Transverse colon (tissue), 4 donors: Measurements from ENCODE around the gene RPL34. TPM values are rescaled to one million over a fixed set of nuclear protein-coding genes. Genes with fewer than 3 reads are reported as not detected.

Experiments
- DNase-seq: peaks from one replicate; pipeline ENCODE4 v3.0.0-alpha.2; 2019
- H3K27ac ChIP-seq, 4 donors: fragments of 200-600 bp; sonication (generic); 2 replicates each; pipeline ENCODE4 v1.5.1; 2016 to 2018; ENCODE audit warnings: inconsistent platforms in 4 of 4
- H3K27me3 ChIP-seq: fragments of 200-600 bp; sonication (generic); 2 replicates; pipeline ENCODE4 v1.5.1; 2017; ENCODE audit warnings: inconsistent platforms
- H3K36me3 ChIP-seq, 4 donors: fragments of 200-600 bp; sonication (generic); 2 replicates each; pipeline ENCODE4 v1.5.1; 2017 to 2019; ENCODE audit warnings: inconsistent platforms in 4 of 4
- H3K4me1 ChIP-seq, 4 donors: fragments of 200-600 bp; sonication (generic); 2 replicates each; pipeline ENCODE4 v1.5.1; 2017 to 2020; ENCODE audit warnings: inconsistent platforms in 4 of 4
- H3K4me3 ChIP-seq, 4 donors: fragments of 200-600 bp; sonication (generic); 1 replicate in 1 of 4; 2 replicates in 3 of 4; pipeline versions ENCODE4 v1.5.1 to v1.6.1; 2017 to 2019; ENCODE audit warnings: inconsistent platforms in 4 of 4
- H3K9me3 ChIP-seq, 2 donors: fragments of 200-600 bp; sonication (generic); 2 replicates each; pipeline ENCODE4 v1.5.1; 2017 to 2019; ENCODE audit warnings: inconsistent platforms in 2 of 2
- EP300 ChIP-seq: sonication (generic); formaldehyde crosslinking; IDR thresholded peaks from one replicate; pipeline ENCODE4 v1.6.1; 2017; ENCODE audit warnings: antibody characterized with exemption, low read depth
- POLR2A ChIP-seq: fragments of 450-650 bp; IDR thresholded peaks from one replicate; pipeline ENCODE4 v1.6.1; 2016; ENCODE audit warnings: antibody characterized with exemption, mild to moderate bottlenecking, moderate library complexity
- POLR2AphosphoS5 ChIP-seq, 3 donors: sonication (generic); formaldehyde crosslinking; IDR thresholded peaks; one replicate each; pipeline ENCODE4 v1.6.1; 2016; ENCODE audit warnings: antibody characterized with exemption in 3 of 3
- WGBS, 2 donors: methylation state at CpG; one replicate each; pipeline ENCODE4 v1.1.5; 2018; ENCODE audit warnings: low coverage in 1 of 2; 5-methylcytosine and 5-hydroxymethylcytosine counted together
- in situ Hi-C, 4 donors: fragments of 200-750 bp; cut with MboI; loops; one replicate each; pipeline versions ENCODE4 v1.15.0 to v1.15.1; 2017; ENCODE audit warnings: low sequenced_read_pairs in 3 of 4, low pct_ligation_motif_present in 1 of 4, low pct_unique_long_range_greater_than_20kb in 1 of 4
- intact Hi-C: fragments of 100-400 bp; cut with DNase I; formaldehyde crosslinking; loops from one replicate; pipeline ENCODE4 v1.15.1; 2023; ENCODE audit warnings: low total_unique reads
- total RNA-seq, 4 donors: library from RNA; depleted of rRNA; stranded (reverse); fragments of >200 nt; gene quantifications; one replicate each; pipeline ENCODE4 v1.1.0, GENCODE V29; 2016
- TF ChIP-seq, protein P1 (sequence below), 5 experiments: fragments of 200-600 bp in 3 of 5; fragments of 450-650 bp in 2 of 5; sonication (generic) in 3 of 5; IDR thresholded peaks; 1 replicate in 2 of 5; 2 replicates in 3 of 5; pipeline ENCODE4 v1.5.1; 2016 to 2017; ENCODE audit warnings: antibody characterized with exemption in 5 of 5, inconsistent platforms in 3 of 5, mild to moderate bottlenecking in 2 of 5, moderate library complexity in 1 of 5

The RPL34 gene
- total RNA-seq, 4 donors from 2014 or later, result 232 to 594 (median 443) TPM

GRCh38 chr4:108649863-108650211 is 29.5 kb downstream of the RPL34 start:
- DNase-seq, result no peak
- Histone ChIP-seq H3K4me1 (peaks cover 8 to 24% (median 10%) of the 10 kb centered on the region in 4 donors), H3K27me3 (no peaks in the 10 kb centered on the region), H3K9me3 (no peaks in the 10 kb centered on the region), H3K36me3 (no peaks in the 10 kb centered on the region), H3K4me3 (peak overlapping the region in 3 of 4 donors; percentile 62 to 88 (median 70)), H3K27ac (peak overlapping the region; percentile 84 to 93 (median 90))
- WGBS, 2 donors, result 4 to 9% methylated on average over 6 of the region's 6 CpGs
- intact Hi-C loops (no loop called here), in situ Hi-C loops (loop anchor here in 1 of 4 donors (25.0 kb wide), 1 partner anchor 1162 kb away; the partner anchor contains the start of genes CFI and GAR1)
- no peak for TF ChIP-seq EP300
- TF ChIP-seq POLR2A, result no peak
- TF ChIP-seq, protein P1, sequence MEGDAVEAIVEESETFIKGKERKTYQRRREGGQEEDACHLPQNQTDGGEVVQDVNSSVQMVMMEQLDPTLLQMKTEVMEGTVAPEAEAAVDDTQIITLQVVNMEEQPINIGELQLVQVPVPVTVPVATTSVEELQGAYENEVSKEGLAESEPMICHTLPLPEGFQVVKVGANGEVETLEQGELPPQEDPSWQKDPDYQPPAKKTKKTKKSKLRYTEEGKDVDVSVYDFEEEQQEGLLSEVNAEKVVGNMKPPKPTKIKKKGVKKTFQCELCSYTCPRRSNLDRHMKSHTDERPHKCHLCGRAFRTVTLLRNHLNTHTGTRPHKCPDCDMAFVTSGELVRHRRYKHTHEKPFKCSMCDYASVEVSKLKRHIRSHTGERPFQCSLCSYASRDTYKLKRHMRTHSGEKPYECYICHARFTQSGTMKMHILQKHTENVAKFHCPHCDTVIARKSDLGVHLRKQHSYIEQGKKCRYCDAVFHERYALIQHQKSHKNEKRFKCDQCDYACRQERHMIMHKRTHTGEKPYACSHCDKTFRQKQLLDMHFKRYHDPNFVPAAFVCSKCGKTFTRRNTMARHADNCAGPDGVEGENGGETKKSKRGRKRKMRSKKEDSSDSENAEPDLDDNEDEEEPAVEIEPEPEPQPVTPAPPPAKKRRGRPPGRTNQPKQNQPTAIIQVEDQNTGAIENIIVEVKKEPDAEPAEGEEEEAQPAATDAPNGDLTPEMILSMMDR (IDR thresholded peaks at IDR 0.05), result no peak
- no peak for TF ChIP-seq POLR2AphosphoS5 (IDR thresholded peaks at IDR 0.05)

- 0% methylated on average over 10 to 45 of the region's 45 CpGs for WGBS, 2 donors
- intact Hi-C loops, result no loop called here
- DNase-seq, result peak; percentile 97
- H3K4me1 ChIP-seq, result peaks cover 8 to 24% (median 10%) of the 10 kb centered on the region in 4 donors
- peak within 1 kb of the TSS; percentile 84 to 93 (median 90) for H3K27ac ChIP-seq
- H3K27me3 ChIP-seq, result no peaks in the 10 kb centered on the region
- peak within 1 kb of the TSS; percentile 62 to 88 (median 75) for H3K4me3 ChIP-seq
- no peaks in the 10 kb centered on the region for H3K36me3 ChIP-seq
- TF ChIP-seq POLR2A, result peak; percentile 79
- TF ChIP-seq, protein P1 (IDR thresholded peaks at IDR 0.05), result peak in 1 of 5 experiments; percentile 7
- no peak for TF ChIP-seq EP300
- peak; percentile 70 to 90 (median 79) for TF ChIP-seq POLR2AphosphoS5 (IDR thresholded peaks at IDR 0.05)
- no peaks in the 10 kb centered on the region for H3K9me3 ChIP-seq
- in situ Hi-C loops, result no loop called here
These were observed 30.0 kb downstream of the RPL34 start, which contains the start of gene OSTC for GRCh38 chr4:108650212-108651013. Gene OSTC, plus strand, starts transcription at chr4:108650599. Its CDS starts 57 bp downstream, at chr4:108650656.

DNA sequence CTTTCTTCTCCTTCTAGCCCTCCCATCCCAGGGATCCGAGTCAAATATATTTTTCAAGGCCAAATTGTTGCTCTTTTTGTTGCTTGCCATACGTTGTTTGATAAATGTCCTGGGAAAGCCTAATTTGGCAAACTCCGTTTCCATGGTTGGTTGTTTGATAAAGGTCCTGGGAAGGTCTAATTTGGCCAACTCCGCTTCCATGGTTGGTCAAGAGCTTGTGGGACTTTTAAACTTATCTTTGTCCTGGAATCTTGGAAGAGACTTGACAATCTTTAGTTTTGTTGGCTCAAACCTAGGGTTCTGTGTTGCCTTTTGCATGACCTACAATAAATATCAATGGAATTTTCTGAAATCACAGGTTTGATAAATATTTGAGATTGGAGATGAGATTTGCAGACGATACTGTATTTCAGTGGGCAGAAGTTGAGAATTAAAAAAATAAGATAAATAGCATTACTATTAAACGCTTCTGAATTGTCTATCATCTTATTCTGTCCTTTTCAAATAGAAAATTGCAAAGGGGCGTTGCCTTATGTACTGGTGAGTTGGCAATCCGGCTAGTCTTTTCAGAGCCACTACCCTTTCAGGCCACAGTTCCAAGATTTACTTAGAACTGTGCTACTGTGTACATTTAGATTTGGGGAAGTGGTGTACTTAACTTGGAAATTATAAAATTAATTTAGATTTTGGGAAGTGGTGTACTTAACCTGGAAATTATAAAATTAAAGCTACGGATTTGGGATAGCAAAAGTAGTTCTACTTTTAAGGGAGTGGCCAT is 30.8 kb downstream of the RPL34 start:
- TF ChIP-seq EP300 (no peak), POLR2AphosphoS5 (IDR thresholded peaks at IDR 0.05) (no peak), POLR2A (no peak)
- TF ChIP-seq, protein P1 (IDR thresholded peaks at IDR 0.05), result no peak
- H3K36me3 ChIP-seq, result no peaks in the 10 kb centered on the region
- 5 to 10% methylated on average over 6 to 9 of the region's 9 CpGs for WGBS, 2 donors
- intact Hi-C loops, result no loop called here
- no peak for DNase-seq
- peak overlapping the region; percentile 62 to 88 (median 75) for H3K4me3 ChIP-seq
- H3K27ac ChIP-seq, result peak overlapping the region; percentile 84 to 93 (median 90)
- H3K4me1 ChIP-seq, result peaks cover 8 to 24% (median 10%) of the 10 kb centered on the region in 4 donors
- H3K27me3 ChIP-seq, result no peaks in the 10 kb centered on the region
- no peaks in the 10 kb centered on the region for H3K9me3 ChIP-seq
- in situ Hi-C loops, result no loop called here

DNA sequence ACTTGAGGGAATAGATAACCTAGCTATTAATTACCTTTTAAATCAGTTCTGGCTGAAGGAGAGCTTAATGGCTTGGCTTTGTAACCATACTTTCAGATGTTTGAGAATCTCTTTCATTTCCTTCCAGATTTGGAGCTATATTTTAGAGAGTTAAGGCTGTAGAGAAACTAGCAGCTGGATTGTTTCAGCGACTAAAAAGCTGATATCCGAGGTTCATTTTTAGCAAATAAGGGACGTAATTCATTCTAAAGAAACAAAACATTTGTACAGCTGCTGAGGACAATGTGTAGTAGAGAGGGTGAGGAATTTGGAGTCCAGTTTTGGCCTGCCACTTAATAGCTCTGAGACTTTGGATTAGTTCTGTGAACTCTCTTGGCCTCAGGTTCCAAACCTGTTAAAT is 42.3 kb downstream of the RPL34 start:
- Histone ChIP-seq H3K36me3 (peaks cover 0 to 47% (median 13%) of the 10 kb centered on the region in 4 donors), H3K27me3 (no peaks in the 10 kb centered on the region), H3K4me1 (no peaks in the 10 kb centered on the region), H3K4me3 (no peak overlapping the region), H3K9me3 (no peaks in the 10 kb centered on the region), H3K27ac (no peak overlapping the region)
- in situ Hi-C loops, result no loop called here
- intact Hi-C loops, result no loop called here
- no peak for DNase-seq
- no peak for TF ChIP-seq EP300
- WGBS, 2 donors, result 82 to 94% methylated on average over 3 of the region's 3 CpGs
